ENCODE measurements around the gene CFI.

The CFI gene

GRCh38 chr4:109801895-109802319, at the start of gene CFI:
CFI (minus strand) TSS chr4:109801999; CDS start chr4:109801971, 28 bp downstream.
- in situ Hi-C loops (cut with HindIII; ENCODE audit: low pct_ligation_motif_present, low pct_unique_long_range_greater_than_20kb, low sequenced_read_pairs): no loop called here
- peak; percentile 67 for DNase-seq

DNA sequence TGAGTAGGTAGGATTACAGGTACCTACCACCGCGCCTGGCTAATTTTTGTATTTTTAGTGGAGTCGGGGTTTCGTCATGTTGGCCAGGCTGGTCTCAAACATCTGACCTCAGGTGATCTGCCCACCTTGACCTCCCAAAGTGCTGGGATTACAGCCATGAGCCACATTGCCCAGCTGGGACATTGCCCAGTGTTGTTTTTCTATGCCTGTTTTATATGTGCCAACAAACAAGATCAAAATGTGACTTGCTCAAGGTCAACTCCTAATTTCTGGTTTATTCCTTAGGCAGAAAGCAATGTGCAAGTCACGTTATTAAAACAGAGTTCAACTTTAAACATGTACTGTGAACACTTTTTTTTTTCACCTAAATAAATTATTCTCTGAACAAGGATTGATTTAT, 48.8 kb upstream of the CFI start:
- in situ Hi-C loops (cut with HindIII; ENCODE audit: low pct_ligation_motif_present, low pct_unique_long_range_greater_than_20kb, low sequenced_read_pairs): no loop called here
- DNase-seq: no peak

DNA sequence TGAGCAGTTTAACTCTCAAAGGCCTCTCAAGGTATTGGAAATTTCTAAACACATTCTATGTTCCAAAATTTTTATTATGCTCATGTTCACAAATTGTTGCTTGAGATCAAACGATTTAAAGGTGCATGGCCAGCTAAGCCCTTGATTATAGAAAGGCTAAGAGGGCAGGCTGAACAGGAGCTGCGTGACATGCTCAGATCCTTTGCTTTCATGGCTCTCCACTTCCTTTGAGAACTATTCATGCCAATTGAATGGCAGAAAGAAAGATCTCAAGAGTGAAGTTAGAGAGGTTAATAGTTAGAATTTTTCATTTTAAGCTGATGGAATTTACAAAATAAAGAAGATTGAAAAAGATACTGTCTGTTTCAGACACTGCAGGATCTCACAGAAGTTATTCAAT, 46.7 kb upstream of the CFI start:
- in situ Hi-C loops (cut with HindIII; ENCODE audit: low pct_ligation_motif_present, low pct_unique_long_range_greater_than_20kb, low sequenced_read_pairs): no loop called here
- DNase-seq: no peak

DNA sequence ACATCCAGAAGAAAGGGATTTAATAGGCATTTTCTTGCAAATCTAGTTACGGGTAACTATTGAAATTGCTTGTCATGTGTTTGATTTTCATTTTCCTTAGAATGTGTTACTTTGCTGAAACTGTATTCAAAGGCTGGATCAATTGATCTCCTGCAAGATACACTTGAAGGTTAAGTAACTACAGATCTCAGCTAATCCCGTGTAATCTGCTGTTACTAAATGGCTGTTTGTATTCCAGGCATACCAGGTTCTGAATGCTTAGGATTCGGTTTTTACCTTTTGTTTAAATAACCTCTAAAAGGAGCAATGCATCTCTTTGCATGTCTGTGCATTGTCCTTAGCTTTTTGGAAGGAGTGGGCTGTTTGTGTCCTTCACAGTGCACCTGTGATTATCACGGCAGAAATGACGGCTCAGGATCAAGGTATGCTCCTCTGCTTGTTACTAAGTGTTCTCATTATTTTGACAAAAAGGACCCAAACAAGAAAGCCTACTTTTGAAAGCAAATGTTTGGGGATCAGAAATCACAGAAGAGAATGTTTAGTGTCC, 46.2 kb upstream of the CFI start, which contains the start of gene LRIT3:
Gene LRIT3, plus strand, starts transcription at position 212 of the 547 bp plus-strand sequence. Its CDS starts 95 bp downstream, at position 307.
- in situ Hi-C loops (cut with HindIII; ENCODE audit: low pct_ligation_motif_present, low pct_unique_long_range_greater_than_20kb, low sequenced_read_pairs): no loop called here

DNA sequence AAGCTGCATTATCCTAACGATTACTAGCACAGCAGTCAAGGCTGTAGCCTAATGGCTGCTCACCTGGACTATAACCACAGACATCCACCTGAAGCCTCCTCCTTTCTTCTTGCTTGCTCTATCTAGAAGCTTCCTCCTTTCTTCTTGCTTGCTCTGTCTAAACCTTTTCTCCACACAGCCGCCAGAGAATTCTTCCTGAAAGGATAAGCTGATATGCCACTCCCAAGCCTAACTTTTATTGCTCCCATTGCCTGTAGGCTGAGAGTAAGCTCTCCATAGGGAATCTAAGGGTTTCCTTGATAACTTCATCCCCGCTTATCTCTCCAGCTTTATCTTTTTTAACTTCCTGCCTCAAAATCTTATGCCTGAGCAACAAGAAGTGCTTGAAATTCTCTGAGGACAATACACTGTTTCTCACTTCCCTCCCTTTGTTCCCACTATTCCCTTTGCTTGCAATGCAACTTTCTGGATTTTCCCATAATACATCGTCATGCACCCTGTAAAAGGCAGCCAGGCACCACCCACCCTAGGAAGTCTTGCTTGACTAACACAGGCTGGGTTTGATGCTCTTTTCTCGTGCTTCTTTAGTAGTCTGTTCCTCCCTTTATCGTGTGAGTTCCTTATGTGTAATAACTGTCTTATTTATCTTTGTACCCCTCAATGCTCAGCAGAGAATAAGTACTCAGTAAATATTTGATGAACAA, 44.7 kb upstream of the CFI start:
- DNase-seq: no peak
- in situ Hi-C loops (cut with HindIII; ENCODE audit: low pct_ligation_motif_present, low pct_unique_long_range_greater_than_20kb, low sequenced_read_pairs): no loop called here

More for the DNA sequence above, 46.2 kb upstream of the CFI start, which contains the start of gene LRIT3:
- no peak for DNase-seq

GRCh38 chr4:109836985-109837384, 35.2 kb upstream of the CFI start:
- in situ Hi-C loops (cut with HindIII; ENCODE audit: low pct_ligation_motif_present, low pct_unique_long_range_greater_than_20kb, low sequenced_read_pairs): no loop called here
- no peak for DNase-seq

DNA sequence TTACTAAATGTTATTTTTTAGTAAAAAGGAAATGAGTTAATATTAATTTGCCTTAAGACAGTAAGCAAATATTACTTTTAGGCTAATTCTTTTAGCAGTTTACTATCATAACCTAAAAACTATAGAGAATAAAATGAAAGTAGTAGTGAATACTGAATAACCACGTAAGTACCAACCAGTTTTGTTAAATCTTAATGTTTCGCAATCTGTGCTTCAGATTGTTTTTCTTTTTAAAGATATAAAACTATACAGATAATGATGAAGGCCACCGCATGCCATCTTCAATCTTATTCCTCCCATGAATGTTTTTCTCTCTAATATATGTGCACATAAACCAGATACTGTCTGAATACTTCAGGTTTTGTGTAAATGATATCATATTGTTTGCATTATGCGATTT, 32.0 kb upstream of the CFI start:
- in situ Hi-C loops (cut with HindIII; ENCODE audit: low pct_ligation_motif_present, low pct_unique_long_range_greater_than_20kb, low sequenced_read_pairs): no loop called here
- DNase-seq: no peak

GRCh38 chr4:109827672-109828071, 25.9 kb upstream of the CFI start, which contains the start of gene RRH:
RRH (plus strand) TSS chr4:109827972; CDS start chr4:109828028, 56 bp downstream.
- in situ Hi-C loops (cut with HindIII; ENCODE audit: low pct_ligation_motif_present, low pct_unique_long_range_greater_than_20kb, low sequenced_read_pairs): no loop called here

GRCh38 chr4:109826719-109827118, 24.9 kb upstream of the CFI start:
- in situ Hi-C loops (cut with HindIII; ENCODE audit: low pct_ligation_motif_present, low pct_unique_long_range_greater_than_20kb, low sequenced_read_pairs): no loop called here
- DNase-seq: peak; percentile 32

More at GRCh38 chr4:109827672-109828071, 25.9 kb upstream of the CFI start, which contains the start of gene RRH:
- DNase-seq: no peak

GRCh38 chr4:109821185-109821584, 19.4 kb upstream of the CFI start:
- in situ Hi-C loops (cut with HindIII; ENCODE audit: low pct_ligation_motif_present, low pct_unique_long_range_greater_than_20kb, low sequenced_read_pairs): no loop called here
- no peak for DNase-seq

GRCh38 chr4:109820563-109820962, 18.8 kb upstream of the CFI start:
- in situ Hi-C loops (cut with HindIII; ENCODE audit: low pct_ligation_motif_present, low pct_unique_long_range_greater_than_20kb, low sequenced_read_pairs): no loop called here

DNA sequence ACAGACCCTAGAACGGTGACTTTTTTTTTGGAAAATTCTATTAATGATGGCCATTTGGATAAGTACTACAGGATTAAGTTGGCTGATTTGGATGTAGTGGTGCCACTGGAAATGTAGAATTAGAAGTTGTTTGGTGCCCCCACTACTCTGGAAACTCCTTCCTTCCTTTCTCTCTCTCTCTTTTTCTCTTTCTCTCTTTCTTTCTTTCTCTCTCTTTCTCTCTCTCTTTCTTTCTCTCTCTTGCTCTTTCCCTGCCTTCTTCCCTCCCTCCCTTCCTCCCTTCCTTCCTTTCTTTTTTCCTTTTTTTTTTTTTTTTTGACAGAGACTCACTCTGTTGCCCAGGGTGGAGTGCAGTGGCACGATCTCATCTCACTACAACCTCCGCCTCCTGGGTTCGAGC, 16.5 kb upstream of the CFI start:
- in situ Hi-C loops (cut with HindIII; ENCODE audit: low pct_ligation_motif_present, low pct_unique_long_range_greater_than_20kb, low sequenced_read_pairs): no loop called here
- no peak for DNase-seq

More at GRCh38 chr4:109820563-109820962, 18.8 kb upstream of the CFI start:
- no peak for DNase-seq

DNA sequence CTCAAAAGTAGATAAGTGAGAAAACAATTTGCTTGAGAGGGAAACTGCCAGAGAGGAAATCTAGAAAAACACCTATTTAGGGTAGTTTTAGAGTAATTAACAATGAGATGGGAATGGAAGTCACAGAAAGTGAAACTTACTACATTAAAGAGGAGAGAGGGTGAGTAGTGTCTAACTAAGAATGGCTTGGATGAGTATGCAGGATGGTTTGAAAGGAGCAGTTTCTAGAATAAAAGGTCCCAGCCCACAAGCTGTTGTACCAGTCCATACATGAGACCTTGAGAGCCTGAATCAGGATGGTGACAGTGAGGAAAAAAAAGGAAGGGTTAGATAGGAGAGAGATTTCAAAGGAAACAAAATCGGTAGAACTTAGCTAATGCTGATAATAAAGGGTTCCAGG, 15.1 kb upstream of the CFI start:
- in situ Hi-C loops (cut with HindIII; ENCODE audit: low pct_ligation_motif_present, low pct_unique_long_range_greater_than_20kb, low sequenced_read_pairs): no loop called here
- no peak for DNase-seq

DNA sequence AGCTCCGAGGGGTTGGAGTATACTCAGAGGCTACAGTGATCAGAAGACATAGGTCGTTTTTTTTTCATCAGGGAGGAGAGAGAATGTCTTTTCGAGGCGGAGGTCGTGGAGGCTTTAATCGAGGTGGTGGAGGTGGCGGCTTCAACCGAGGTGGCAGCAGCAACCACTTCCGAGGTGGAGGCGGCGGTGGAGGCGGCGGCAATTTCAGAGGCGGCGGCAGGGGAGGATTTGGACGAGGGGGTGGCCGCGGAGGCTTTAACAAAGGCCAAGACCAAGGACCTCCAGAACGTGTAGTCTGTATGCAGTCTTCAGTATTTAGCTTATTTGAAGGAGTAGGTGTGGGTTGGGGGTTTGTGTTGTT, 14.3 kb upstream of the CFI start:
- in situ Hi-C loops (cut with HindIII; ENCODE audit: low pct_ligation_motif_present, low pct_unique_long_range_greater_than_20kb, low sequenced_read_pairs): no loop called here

GRCh38 chr4:109815151-109816081, 13.6 kb upstream of the CFI start, which contains the start of gene GAR1:
GAR1 (plus strand) TSS chr4:109815762; CDS start chr4:109816165, 403 bp downstream.
- DNase-seq: peak; percentile 94
- in situ Hi-C loops (cut with HindIII; ENCODE audit: low pct_ligation_motif_present, low pct_unique_long_range_greater_than_20kb, low sequenced_read_pairs): no loop called here

More for the DNA sequence above, 14.3 kb upstream of the CFI start:
- DNase-seq: peak; percentile 2

DNA sequence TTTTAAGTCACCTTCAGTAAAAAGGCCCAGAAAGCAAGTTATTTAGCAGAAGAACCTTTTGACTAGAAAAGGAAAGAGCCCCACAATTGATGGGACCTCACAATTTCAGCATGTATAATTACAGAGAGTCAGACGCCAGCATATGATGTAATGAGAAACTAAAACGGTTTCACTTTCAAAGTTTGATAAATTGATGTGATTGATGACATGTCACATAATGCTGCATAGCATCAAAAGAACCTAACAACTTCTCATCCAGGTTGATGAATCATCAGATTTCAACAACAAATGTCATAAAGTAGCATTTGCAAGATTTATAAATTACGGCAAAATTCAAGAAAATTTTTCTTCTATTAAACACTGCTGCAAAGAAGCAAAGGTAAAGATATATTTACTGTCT, 9.9 kb upstream of the CFI start:
- in situ Hi-C loops (cut with HindIII; ENCODE audit: low pct_ligation_motif_present, low pct_unique_long_range_greater_than_20kb, low sequenced_read_pairs): no loop called here
- no peak for DNase-seq

DNA sequence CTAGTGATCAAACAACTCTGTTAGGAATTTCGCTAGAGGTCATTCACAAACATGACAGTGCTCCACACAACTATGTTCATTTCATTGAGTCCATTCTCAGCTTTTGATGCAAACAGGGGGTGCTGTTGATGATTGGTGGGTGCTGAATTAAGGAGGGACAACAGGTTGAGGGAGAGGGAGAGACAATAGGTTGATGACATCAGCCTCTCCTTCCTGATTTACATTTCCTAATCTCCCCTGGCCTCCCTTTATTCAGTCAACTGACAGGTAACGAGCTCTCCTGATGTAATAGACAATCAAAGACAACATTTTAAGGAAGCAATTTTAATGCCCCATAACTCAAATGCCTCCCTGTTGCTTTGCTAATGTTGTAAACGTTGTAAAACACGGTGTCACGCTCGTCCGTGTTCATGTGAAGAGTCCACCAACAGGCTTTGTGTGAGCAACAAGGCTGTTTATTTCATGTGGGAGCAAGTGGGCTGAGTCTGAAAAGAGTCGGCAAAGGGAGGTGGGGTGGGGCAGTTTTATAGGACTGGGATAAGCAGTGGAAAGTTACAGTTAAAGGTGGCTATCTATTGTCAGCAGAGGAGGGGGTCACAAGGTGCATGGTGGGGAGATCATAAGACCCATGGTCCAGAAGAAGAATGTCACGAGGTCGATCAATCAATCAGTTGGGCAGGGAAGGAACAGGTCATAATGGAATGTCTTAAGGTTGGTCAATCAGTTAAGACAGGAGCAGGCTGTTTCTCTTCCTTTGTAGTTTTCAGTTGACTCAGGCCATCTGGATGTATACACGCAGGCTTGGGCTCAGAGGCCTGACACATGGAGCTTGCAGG, 9.0 kb upstream of the CFI start:
- in situ Hi-C loops (cut with HindIII; ENCODE audit: low pct_ligation_motif_present, low pct_unique_long_range_greater_than_20kb, low sequenced_read_pairs): no loop called here
- no peak for DNase-seq

- in situ Hi-C loops (cut with HindIII; ENCODE audit: low pct_ligation_motif_present, low pct_unique_long_range_greater_than_20kb, low sequenced_read_pairs): no loop called here
- DNase-seq: no peak
These were observed 7.9 kb upstream of the CFI start for GRCh38 chr4:109809655-109810054.
